ENCODE data around the gene CD3D. TPM values are rescaled to one million over a fixed set of nuclear protein-coding genes. Genes with fewer than 3 reads are reported as not detected.

Gene CD3D
- total and polyA plus RNA-seq, 2 of the 4 experiments (the other 2 are of a cell fraction): not detected

DNA sequence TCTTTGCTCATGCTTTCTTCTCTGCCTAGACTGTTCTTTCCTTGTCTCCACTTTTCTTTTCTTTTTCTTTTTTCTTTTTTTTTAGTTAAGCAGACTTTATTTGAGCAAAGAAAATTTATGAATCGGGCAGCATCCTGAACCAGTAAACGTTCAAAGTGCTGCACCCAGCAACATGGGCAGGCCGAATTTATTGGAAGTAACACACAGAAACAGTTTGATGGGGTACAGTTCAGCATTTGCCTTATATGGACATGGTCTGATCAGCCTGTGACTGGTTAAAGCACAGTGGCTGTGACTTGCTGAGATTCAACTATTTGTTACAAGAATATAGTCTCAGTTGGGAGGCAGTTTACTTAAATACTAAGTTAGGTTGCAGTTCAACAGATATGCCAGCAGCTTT, 22.0 kb downstream of the CD3D start:
- Histone ChIP-seq H4K91ac (ENCODE audit: insufficient read depth, low read depth, low read length) (no peak overlapping the region), H2AK9ac (replicated peaks; ENCODE audit: low read depth, low read length, poor library complexity) (no peak overlapping the region), H3K18ac (ENCODE audit: low read depth, low read length) (no peak overlapping the region), H2AFZ (replicated peaks; ENCODE audit: low read length, poor library complexity) (no peak overlapping the region), H3K4ac (ENCODE audit: low read depth, low read length) (no peak overlapping the region), H3K4me3 (ENCODE audit: insufficient read depth, low read depth, low read length) (no peak overlapping the region), H3K4me2 (ENCODE audit: low read depth, low read length) (no peak overlapping the region), H4K20me1 (ENCODE audit: insufficient read depth, low read length) (no peaks in the 10 kb centered on the region), H3K56ac (ENCODE audit: extremely low read depth, insufficient read depth, low read length) (no peak overlapping the region), H2BK5ac (ENCODE audit: low read depth, low read length, poor library complexity, severe bottlenecking) (no peak overlapping the region), H4K5ac (ENCODE audit: low read depth, low read length) (no peak overlapping the region), H3K9ac (ENCODE audit: low read depth, low read length) (no peak overlapping the region), H3K14ac (replicated peaks; ENCODE audit: low read depth, low read length) (no peak overlapping the region), H3K9me3 (ENCODE audit: control insufficient read depth, insufficient read depth, low read length) (no peaks in the 10 kb centered on the region), H3K23ac (ENCODE audit: low read depth, low read length) (no peak overlapping the region), H2AK5ac (ENCODE audit: low read depth, low read length) (no peak overlapping the region), H4K8ac (ENCODE audit: low read depth in 2 of 2, low read length in 2 of 2) (no peak overlapping the region), H3K36me3 (ENCODE audit: control insufficient read depth, insufficient read depth, low read length) (no peaks in the 10 kb centered on the region), H2BK20ac (ENCODE audit: low read depth, low read length) (no peak overlapping the region), H2BK120ac (ENCODE audit: low read depth, low read length) (no peak overlapping the region), H3K27ac (ENCODE audit: insufficient read depth, low read length) (no peak overlapping the region), H3K79me1 (ENCODE audit: low read depth in 1 of 2, low read length in 2 of 2) (no peaks in the 10 kb centered on the region), H3K4me1 (ENCODE audit: control insufficient read depth, insufficient read depth, low read length) (no peaks in the 10 kb centered on the region), H3K27me3 (ENCODE audit: control insufficient read depth, insufficient read depth, low read length) (peaks cover 7% of the 10 kb centered on the region), H3K9me1 (ENCODE audit: insufficient read depth, low read length) (no peaks in the 10 kb centered on the region), H2BK15ac (ENCODE audit: low read depth, low read length) (no peak overlapping the region)
- dilution Hi-C loops (cut with HindIII; ENCODE audit: low sequenced_read_pairs, unreplicated experiment) (no loop called here), intact Hi-C loops (cut with micrococcal nuclease) (no loop called here), in situ Hi-C loops (cut with MboI; ENCODE audit: low sequenced_read_pairs) (no loop called here)
- no peak for ATAC-seq (ENCODE audit: low read depth)
- ChIA-PET POLR2A (ENCODE audit: unreplicated experiment) (no interaction called here), CTCF (no interaction called here)
- BruUV-seq (replicated peaks): no TSS peak
- no peak for DNase-seq
- WGBS, 2 experiments (ENCODE audit: extremely low coverage in 2 of 2, insufficient read length in 1 of 2): no CpG with 5 or more reads among the region's 3 CpGs
- no peak for TF ChIP-seq SMC3 (IDR thresholded peaks at IDR 0.05; ENCODE audit: low read depth, low read length)
- no peak for TF ChIP-seq RCOR1 (IDR thresholded peaks at IDR 0.05; ENCODE audit: insufficient replicate concordance, low read length)
- TF ChIP-seq RAD21 (IDR thresholded peaks at IDR 0.05; ENCODE audit: low read length): no peak
- TF ChIP-seq FOS (IDR thresholded peaks at IDR 0.05; ENCODE audit: low read depth, low read length): no peak
